Immature natural killer cell (primary cell): ENCODE results near the gene SCN1B. TPM values are rescaled to one million over a fixed set of nuclear protein-coding genes. Genes with fewer than 3 reads are reported as not detected.
"Not testable (repeated sequence)": the region's sequence is repeated elsewhere in the genome, so short reads cannot be mapped to it uniquely, and the experiment has no call there.

ENCODE experiments used
- DNase-seq, 3 donors: peaks; one replicate each; pipeline ENCODE4 v3.0.0; 2022; ENCODE audit warnings: mixed read lengths in 1 of 3
- H3K27ac Mint-ChIP-seq, 6 donors: one replicate each; pipeline ENCODE4 v1.8.0; 2020; ENCODE audit warnings: mixed read lengths in 6 of 6, mild to moderate bottlenecking in 5 of 6, inconsistent platforms in 4 of 6, moderate library complexity in 3 of 6
- H3K27me3 Mint-ChIP-seq, 3 donors: one replicate each; pipeline ENCODE4 v1.8.0; 2020 to 2021; ENCODE audit warnings: low read depth in 3 of 3, mild to moderate bottlenecking in 3 of 3, mixed read lengths in 3 of 3, moderate library complexity in 3 of 3, inconsistent platforms in 1 of 3
- H3K36me3 Mint-ChIP-seq, 3 donors: one replicate each; pipeline ENCODE4 v1.8.0; 2020; ENCODE audit warnings: mixed read lengths in 3 of 3, inconsistent platforms in 2 of 3, mild to moderate bottlenecking in 2 of 3
- H3K4me1 Mint-ChIP-seq, 2 donors: one replicate each; pipeline ENCODE4 v1.8.0; 2020; ENCODE audit warnings: inconsistent platforms in 2 of 2, mild to moderate bottlenecking in 2 of 2, mixed read lengths in 2 of 2, moderate library complexity in 1 of 2
- H3K4me3 Mint-ChIP-seq, 5 donors: one replicate each; pipeline ENCODE4 v1.8.0; 2020; ENCODE audit warnings: mild to moderate bottlenecking in 5 of 5, mixed read lengths in 5 of 5, inconsistent platforms in 3 of 5, moderate library complexity in 3 of 5
- H3K9me3 Mint-ChIP-seq, 6 donors: one replicate each; pipeline ENCODE4 v1.8.0; 2020; ENCODE audit warnings: mild to moderate bottlenecking in 6 of 6, mixed read lengths in 6 of 6, inconsistent platforms in 4 of 6, moderate library complexity in 3 of 6
- polyA plus RNA-seq, 3 donors: library from polyadenylated mRNA; unstranded; fragments of 300-500 nt; fragmentation: Illumina TruSeq; gene quantifications; one replicate each; pipeline ENCODE4 v1.2.3, GENCODE V29; 2021

Gene SCN1B
- polyA plus RNA-seq, 3 donors from 2014 or later, result 0.27 to 0.83 (median 0.58) TPM

- Mint-ChIP-seq H3K9me3 (no peaks in the 10 kb centered on the region), H3K36me3 (peaks cover 0 to 18% (median 6%) of the 10 kb centered on the region in 3 donors), H3K4me3 (no peak overlapping the region), H3K4me1 (peaks cover 45 to 48% of the 10 kb centered on the region in 2 donors), H3K27me3 (peaks cover 2 to 7% (median 6%) of the 10 kb centered on the region in 3 donors), H3K27ac (no peak overlapping the region)
- DNase-seq, result no peak
These were observed 23.8 kb upstream of the SCN1B start for GRCh38 chr19:35006342-35006998.

- Mint-ChIP-seq H3K9me3 (no peaks in the 10 kb centered on the region), H3K36me3 (peaks cover 0 to 18% (median 6%) of the 10 kb centered on the region in 3 donors), H3K27ac (peak overlapping the region in 1 of 6 donors; percentile 34), H3K4me1 (peaks cover 45 to 48% of the 10 kb centered on the region in 2 donors), H3K27me3 (peaks cover 2 to 7% (median 6%) of the 10 kb centered on the region in 3 donors), H3K4me3 (no peak overlapping the region)
- DNase-seq, result no peak
These were observed 23.3 kb upstream of the SCN1B start for GRCh38 chr19:35006999-35007365.

GRCh38 chr19:35007427-35007826, 22.8 kb upstream of the SCN1B start:
- Mint-ChIP-seq H3K36me3 (peaks cover 0 to 18% (median 6%) of the 10 kb centered on the region in 3 donors), H3K4me1 (peaks cover 45 to 48% of the 10 kb centered on the region in 2 donors), H3K27ac (peak overlapping the region in 1 of 6 donors; percentile 34)
- not testable (repeated sequence) for DNase-seq, H3K27me3 Mint-ChIP-seq, H3K4me3 Mint-ChIP-seq, H3K9me3 Mint-ChIP-seq

GRCh38 chr19:35008891-35009341, 21.4 kb upstream of the SCN1B start:
- Mint-ChIP-seq H3K4me1 (peaks cover 45 to 48% of the 10 kb centered on the region in 2 donors), H3K4me3 (peak overlapping the region in 1 of 5 donors; percentile 35)

GRCh38 chr19:35009424-35010415, 20.6 kb upstream of the SCN1B start:
- peaks cover 0 to 23% (median 6%) of the 10 kb centered on the region in 3 donors for H3K36me3 Mint-ChIP-seq
- H3K27me3 Mint-ChIP-seq, result peaks cover 5 to 11% (median 10%) of the 10 kb centered on the region in 3 donors
- H3K9me3 Mint-ChIP-seq, result no peaks in the 10 kb centered on the region
- H3K27ac Mint-ChIP-seq, result peak overlapping the region in 2 of 6 donors; percentile 46 to 53
- peaks cover 52% of the 10 kb centered on the region in 2 donors for H3K4me1 Mint-ChIP-seq
- no peak for DNase-seq
- H3K4me3 Mint-ChIP-seq, result peak overlapping the region in 2 of 5 donors; percentile 14 to 44

More at GRCh38 chr19:35008891-35009341, 21.4 kb upstream of the SCN1B start:
- Mint-ChIP-seq H3K27ac (no peak overlapping the region), H3K36me3 (peaks cover 0 to 18% (median 6%) of the 10 kb centered on the region in 3 donors), H3K27me3 (peaks cover 5 to 8% (median 5%) of the 10 kb centered on the region in 3 donors), H3K9me3 (no peaks in the 10 kb centered on the region)
- DNase-seq, result no peak

- H3K36me3 Mint-ChIP-seq, result peaks cover 0 to 32% (median 11%) of the 10 kb centered on the region in 3 donors
- peak overlapping the region; percentile 76 to 96 (median 88) for H3K27ac Mint-ChIP-seq
- H3K27me3 Mint-ChIP-seq, result peaks cover 5 to 11% (median 10%) of the 10 kb centered on the region in 3 donors
- peak overlapping the region; percentile 35 to 80 (median 72) for H3K4me3 Mint-ChIP-seq
- peaks cover 55 to 59% of the 10 kb centered on the region in 2 donors for H3K4me1 Mint-ChIP-seq
- DNase-seq, result peak; percentile 53 to 65 (median 58)
- no peaks in the 10 kb centered on the region for H3K9me3 Mint-ChIP-seq
These were observed 19.1 kb upstream of the SCN1B start for GRCh38 chr19:35011091-35011689.

GRCh38 chr19:35011737-35012682, 18.3 kb upstream of the SCN1B start:
- Mint-ChIP-seq H3K4me3 (peak overlapping the region; percentile 61 to 80 (median 73)), H3K27ac (peak overlapping the region; percentile 76 to 96 (median 90)), H3K4me1 (peaks cover 53 to 55% of the 10 kb centered on the region in 2 donors), H3K9me3 (no peaks in the 10 kb centered on the region), H3K36me3 (peaks cover 0 to 25% (median 4%) of the 10 kb centered on the region in 3 donors), H3K27me3 (peaks cover 5 to 11% (median 10%) of the 10 kb centered on the region in 3 donors)
- peak; percentile 65 to 73 (median 68) for DNase-seq

GRCh38 chr19:35013041-35013819, 17.0 kb upstream of the SCN1B start:
- H3K4me1 Mint-ChIP-seq, result peaks cover 53 to 58% of the 10 kb centered on the region in 2 donors
- H3K4me3 Mint-ChIP-seq, result peak overlapping the region; percentile 59 to 79 (median 73)
- H3K9me3 Mint-ChIP-seq, result no peaks in the 10 kb centered on the region
- H3K36me3 Mint-ChIP-seq, result peaks cover 6 to 35% (median 11%) of the 10 kb centered on the region in 3 donors
- peak; percentile 72 to 77 (median 75) for DNase-seq
- H3K27ac Mint-ChIP-seq, result peak overlapping the region; percentile 76 to 96 (median 92)
- peaks cover 5 to 11% (median 11%) of the 10 kb centered on the region in 3 donors for H3K27me3 Mint-ChIP-seq

- DNase-seq, result peak; percentile 63 to 78 (median 68)
- peak overlapping the region; percentile 76 to 96 (median 92) for H3K27ac Mint-ChIP-seq
- peaks cover 5 to 11% (median 11%) of the 10 kb centered on the region in 3 donors for H3K27me3 Mint-ChIP-seq
- H3K4me1 Mint-ChIP-seq, result peaks cover 53 to 58% of the 10 kb centered on the region in 2 donors
- peaks cover 10 to 38% (median 14%) of the 10 kb centered on the region in 3 donors for H3K36me3 Mint-ChIP-seq
- H3K4me3 Mint-ChIP-seq, result peak overlapping the region; percentile 63 to 79 (median 73)
- no peaks in the 10 kb centered on the region for H3K9me3 Mint-ChIP-seq
These were observed 16.2 kb upstream of the SCN1B start for GRCh38 chr19:35013820-35014754.

GRCh38 chr19:35014774-35015173, 15.5 kb upstream of the SCN1B start:
- peak overlapping the region; percentile 63 to 77 (median 73) for H3K4me3 Mint-ChIP-seq
- DNase-seq, H3K9me3 Mint-ChIP-seq: not testable (repeated sequence)
- H3K4me1 Mint-ChIP-seq, result peaks cover 53 to 58% of the 10 kb centered on the region in 2 donors
- peaks cover 5 to 11% (median 11%) of the 10 kb centered on the region in 3 donors for H3K27me3 Mint-ChIP-seq
- peaks cover 12 to 42% (median 17%) of the 10 kb centered on the region in 3 donors for H3K36me3 Mint-ChIP-seq
- peak overlapping the region; percentile 76 to 96 (median 87) for H3K27ac Mint-ChIP-seq
